HFFc6 (cell line): Measurements from ENCODE around the gene OARD1. TPM values are rescaled to one million over a fixed set of nuclear protein-coding genes. Genes with fewer than 3 reads are reported as not detected.

Source experiments
- DNase-seq: peaks from one replicate; pipeline ENCODE4 v3.0.0-alpha.2; 2018
- H3K27ac Mint-ChIP-seq: 2 replicates; pipeline ENCODE4 v1.8.0; 2020; ENCODE audit warnings: mild to moderate bottlenecking, mixed read lengths
- H3K27me3 Mint-ChIP-seq: 2 replicates; pipeline ENCODE4 v1.8.0; 2021; ENCODE audit warnings: mild to moderate bottlenecking, moderate library complexity, mixed read lengths; ENCODE audit not compliant: insufficient read depth
- H3K36me3 Mint-ChIP-seq: 2 replicates; pipeline ENCODE4 v1.8.0; 2021; ENCODE audit warnings: low read depth, mixed read lengths
- H3K4me1 Mint-ChIP-seq: 2 replicates; pipeline ENCODE4 v1.8.0; 2020; ENCODE audit warnings: low read depth, mixed read lengths
- H3K4me3 Mint-ChIP-seq: 2 replicates; pipeline ENCODE4 v1.8.0; 2020; ENCODE audit warnings: mild to moderate bottlenecking, moderate library complexity, mixed read lengths
- H3K9me3 Mint-ChIP-seq: 2 replicates; pipeline ENCODE4 v1.8.0; 2020; ENCODE audit warnings: mild to moderate bottlenecking, mixed read lengths
- CTCF ChIP-seq: fragments of 200-600 bp; sonication (generic); IDR thresholded peaks from 2 replicates; pipeline ENCODE4 v1.5.0; 2021; ENCODE audit warnings: antibody characterized with exemption, mild to moderate bottlenecking
- total RNA-seq, 6 experiments: library from RNA; stranded (reverse); fragmentation: NEBNext Ultra II Directional; extraction: Animal tissue kit (Norgen Biotek cat#: 25700); gene quantifications; 2 replicates in 1 of 6; 3 replicates in 5 of 6; pipeline ENCODE4 v1.2.3, GENCODE V29; 2021

The OARD1 gene
- total RNA-seq, 6 experiments from 2014 or later = 10.9 to 14.2 (median 11.8) TPM

GRCh38 chr6:41090841-41091761 lies 18.9 kb upstream of the OARD1 start:
- H3K27me3 Mint-ChIP-seq = no peaks in the 10 kb centered on the region
- no peak overlapping the region for H3K4me3 Mint-ChIP-seq
- peaks cover 6% of the 10 kb centered on the region; the same call in 1 of the 2 replicates for H3K4me1 Mint-ChIP-seq
- H3K9me3 Mint-ChIP-seq = no peaks in the 10 kb centered on the region
- no peak for DNase-seq
- peaks cover 20% of the 10 kb centered on the region for H3K36me3 Mint-ChIP-seq
- TF ChIP-seq CTCF = no peak
- H3K27ac Mint-ChIP-seq = peak overlapping the region; percentile 1; the same call in 1 of the 2 replicates

- no peak for TF ChIP-seq CTCF
- Mint-ChIP-seq H3K4me3 (no peak overlapping the region), H3K27me3 (no peaks in the 10 kb centered on the region), H3K9me3 (no peaks in the 10 kb centered on the region), H3K36me3 (peaks cover 21% of the 10 kb centered on the region), H3K27ac (no peak overlapping the region), H3K4me1 (no peaks in the 10 kb centered on the region)
- no peak for DNase-seq
Measured at GRCh38 chr6:41088451-41088850, 16.3 kb upstream of the OARD1 start.

- Mint-ChIP-seq H3K36me3 (peaks cover 28% of the 10 kb centered on the region), H3K4me3 (no peak overlapping the region), H3K4me1 (no peaks in the 10 kb centered on the region), H3K27me3 (peaks cover 2% of the 10 kb centered on the region; the same call in 1 of the 2 replicates), H3K9me3 (no peaks in the 10 kb centered on the region), H3K27ac (no peak overlapping the region)
- no peak for DNase-seq
- TF ChIP-seq CTCF = no peak
Measured at GRCh38 chr6:41085182-41085581, 13.0 kb upstream of the OARD1 start.

GRCh38 chr6:41083072-41083471 lies 10.9 kb upstream of the OARD1 start:
- Mint-ChIP-seq H3K4me1 (0 out of 2 replicates have a peak, but pooled peaks cover 2% of the 10 kb centered on the region), H3K4me3 (no peak overlapping the region), H3K27me3 (peaks cover 2% of the 10 kb centered on the region; the same call in 1 of the 2 replicates), H3K9me3 (no peaks in the 10 kb centered on the region), H3K27ac (no peak overlapping the region), H3K36me3 (peaks cover 35% of the 10 kb centered on the region)
- TF ChIP-seq CTCF = no peak
- no peak for DNase-seq

GRCh38 chr6:41080621-41081020 lies 8.5 kb upstream of the OARD1 start:
- no peak for DNase-seq
- Mint-ChIP-seq H3K4me3 (no peak overlapping the region), H3K9me3 (no peaks in the 10 kb centered on the region), H3K27me3 (peaks cover 2% of the 10 kb centered on the region; the same call in 1 of the 2 replicates), H3K4me1 (peaks cover 26% of the 10 kb centered on the region), H3K27ac (peak overlapping the region; percentile 6; the same call in 1 of the 2 replicates), H3K36me3 (peaks cover 36% of the 10 kb centered on the region)
- TF ChIP-seq CTCF = no peak
